HG02938 (cell line): Measurements from ENCODE around the gene ELK4.
A peak's percentile ranks its signal among the peaks of the same experiment; 100 is the strongest.

ENCODE experiments used
- ATAC-seq: cut with Tn5 transposase; IDR thresholded peaks from one replicate; pipeline ENCODE4 v1.9.1; 2021; ENCODE audit warnings: mild to moderate bottlenecking, moderate library complexity; ENCODE audit not compliant: unreplicated experiment

Gene ELK4, protein sequence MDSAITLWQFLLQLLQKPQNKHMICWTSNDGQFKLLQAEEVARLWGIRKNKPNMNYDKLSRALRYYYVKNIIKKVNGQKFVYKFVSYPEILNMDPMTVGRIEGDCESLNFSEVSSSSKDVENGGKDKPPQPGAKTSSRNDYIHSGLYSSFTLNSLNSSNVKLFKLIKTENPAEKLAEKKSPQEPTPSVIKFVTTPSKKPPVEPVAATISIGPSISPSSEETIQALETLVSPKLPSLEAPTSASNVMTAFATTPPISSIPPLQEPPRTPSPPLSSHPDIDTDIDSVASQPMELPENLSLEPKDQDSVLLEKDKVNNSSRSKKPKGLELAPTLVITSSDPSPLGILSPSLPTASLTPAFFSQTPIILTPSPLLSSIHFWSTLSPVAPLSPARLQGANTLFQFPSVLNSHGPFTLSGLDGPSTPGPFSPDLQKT

DNA sequence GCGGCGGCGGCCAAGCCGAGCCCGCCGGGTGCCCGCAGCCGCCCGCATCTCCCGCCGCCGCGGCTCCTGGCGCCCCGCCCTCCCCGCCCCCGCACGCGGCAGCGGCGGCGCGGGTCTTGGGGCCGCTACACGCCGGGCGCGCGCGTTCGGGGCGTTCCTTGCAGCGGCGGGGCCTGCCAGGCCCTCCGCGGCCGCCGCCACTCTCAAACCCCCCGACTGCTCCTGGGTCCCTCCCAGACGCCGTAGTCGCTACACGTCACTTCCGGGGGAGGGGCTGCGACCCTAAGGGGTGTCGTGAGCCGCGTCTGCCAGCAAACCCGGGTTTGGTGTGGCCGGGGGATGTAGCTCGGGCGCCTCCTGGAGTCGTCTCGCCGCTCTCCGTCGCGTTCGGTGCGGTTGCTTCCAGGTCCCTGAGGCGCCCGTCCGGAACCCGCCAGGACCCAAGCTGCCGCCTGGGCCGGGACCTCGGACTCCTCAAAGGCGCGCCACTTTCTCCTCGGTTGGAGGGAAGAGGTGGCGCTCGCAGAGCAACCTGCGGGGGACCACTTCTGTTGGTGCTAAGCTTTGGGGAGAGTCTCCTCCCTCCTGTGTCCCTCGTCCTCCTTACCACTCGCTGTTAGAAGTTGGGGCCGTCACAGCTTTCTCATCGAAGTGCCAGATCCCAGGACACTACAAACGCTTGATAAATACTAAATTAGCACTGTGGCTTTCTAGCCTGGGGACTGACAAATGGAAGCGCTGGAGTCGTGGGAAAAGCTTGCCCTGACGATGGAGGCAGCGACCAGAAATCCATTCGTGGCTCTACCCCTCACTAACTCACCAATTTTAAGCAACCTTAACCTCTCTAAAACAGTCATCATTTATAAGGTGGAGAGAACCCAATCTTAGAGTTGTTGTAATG, at the start of gene ELK4:
Gene ELK4 (minus strand): TSS at position 244 of the 901 bp plus-strand sequence. CDS start 8,129 bp downstream, outside the sequence.
- ATAC-seq, result peak; percentile 69

DNA sequence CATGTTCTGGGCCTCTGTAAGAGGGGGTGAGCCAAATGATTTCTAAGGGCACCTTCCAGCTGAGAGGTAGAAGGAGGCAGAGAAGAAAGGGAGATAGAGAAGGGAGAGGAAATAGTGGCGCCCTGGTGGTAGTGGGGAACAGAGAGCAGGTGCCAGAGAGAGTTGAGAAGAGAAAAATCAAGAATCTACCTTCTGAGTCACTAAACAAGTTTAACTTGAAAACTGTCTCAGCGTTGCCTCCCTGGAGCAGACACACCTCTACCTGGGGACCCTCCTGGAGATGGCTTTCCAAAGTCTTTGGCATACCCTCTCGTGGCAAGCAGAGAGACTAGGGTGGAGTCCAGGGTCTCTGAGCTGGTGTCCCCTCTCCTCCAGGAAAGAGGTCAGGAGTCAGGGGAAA, 49.6 kb upstream of the ELK4 start:
- ATAC-seq, result no peak

DNA sequence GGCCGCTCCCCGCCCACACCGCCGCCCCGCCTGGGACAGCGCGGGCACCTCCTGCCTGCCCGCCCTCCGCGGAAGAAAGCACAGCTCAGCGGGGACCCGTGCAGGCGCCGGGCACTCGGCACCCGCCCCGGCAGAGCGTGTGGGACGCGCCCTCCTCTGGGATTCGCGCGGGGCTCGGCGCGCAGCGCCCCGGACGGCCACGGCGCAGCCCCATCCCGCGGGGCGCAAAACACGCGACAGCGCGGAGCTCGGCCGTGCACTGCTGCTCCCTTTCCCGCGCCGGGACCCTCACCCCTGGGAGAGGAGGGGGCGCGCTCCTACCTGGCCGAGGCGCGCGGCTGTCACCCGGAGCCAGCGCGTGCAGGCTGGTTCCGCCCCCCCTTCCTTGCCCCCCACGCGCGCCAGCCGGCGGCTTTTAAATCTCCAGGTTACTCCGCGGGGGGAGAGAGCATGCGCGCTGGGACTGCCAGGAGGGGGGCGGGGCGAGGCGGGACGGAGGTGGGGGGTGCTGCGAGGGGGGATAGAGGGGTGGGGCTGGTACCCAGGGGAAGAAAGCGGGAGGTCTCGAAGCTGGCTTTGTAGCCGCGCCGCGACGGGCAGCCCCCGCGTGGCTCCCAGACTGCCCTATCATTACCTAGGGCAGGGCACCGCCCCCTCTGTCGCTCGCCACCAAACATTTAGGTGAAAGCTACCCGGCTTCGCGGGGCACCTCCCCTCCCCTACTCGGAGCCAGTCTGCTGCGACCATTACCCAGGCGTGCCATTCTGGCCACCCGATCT, 48.5 kb upstream of the ELK4 start, which contains the start of gene SLC45A3:
Gene SLC45A3 (minus strand): TSS at position 437 of the 779 bp plus-strand sequence. CDS start 15,853 bp downstream, outside the sequence.
- no peak for ATAC-seq

DNA sequence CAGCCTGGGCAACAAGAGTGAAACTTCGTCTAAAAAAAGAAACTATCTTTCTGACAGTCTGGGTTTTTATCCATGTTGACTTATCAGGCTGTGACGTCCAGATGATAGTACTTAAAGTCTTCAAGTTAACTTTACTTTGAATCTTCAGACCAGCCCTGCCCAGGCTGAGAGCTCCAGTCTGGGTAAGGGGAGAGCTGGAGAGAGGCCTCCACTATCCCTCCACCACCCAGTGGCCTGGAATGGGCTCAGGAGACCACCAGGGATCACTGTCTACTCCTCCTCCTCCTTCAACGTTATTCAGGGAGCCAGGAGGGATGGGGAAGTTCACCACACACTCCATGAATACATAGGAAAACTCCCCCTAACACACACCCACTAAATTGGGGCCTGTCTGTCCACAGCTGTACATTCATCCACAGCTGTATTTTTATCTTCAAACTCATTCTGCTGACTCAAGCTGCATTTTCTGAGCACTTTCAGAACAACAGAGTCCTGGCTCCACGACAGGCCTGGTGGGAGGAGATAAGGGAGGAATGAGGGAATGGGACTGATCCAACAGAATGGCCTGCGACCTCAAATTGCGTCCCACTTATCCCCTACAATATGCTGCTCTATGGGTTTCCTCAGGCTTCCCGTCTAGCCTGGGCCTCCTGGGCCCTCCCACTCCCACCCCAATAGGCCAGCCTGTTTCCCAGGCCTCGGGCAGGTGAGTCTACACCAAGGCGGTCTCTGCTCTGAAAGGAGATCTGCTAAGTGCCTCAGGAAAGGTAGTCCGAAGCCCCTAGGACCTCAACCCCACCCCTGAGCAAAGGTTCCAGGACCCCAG, 46.7 kb upstream of the ELK4 start:
- no peak for ATAC-seq

DNA sequence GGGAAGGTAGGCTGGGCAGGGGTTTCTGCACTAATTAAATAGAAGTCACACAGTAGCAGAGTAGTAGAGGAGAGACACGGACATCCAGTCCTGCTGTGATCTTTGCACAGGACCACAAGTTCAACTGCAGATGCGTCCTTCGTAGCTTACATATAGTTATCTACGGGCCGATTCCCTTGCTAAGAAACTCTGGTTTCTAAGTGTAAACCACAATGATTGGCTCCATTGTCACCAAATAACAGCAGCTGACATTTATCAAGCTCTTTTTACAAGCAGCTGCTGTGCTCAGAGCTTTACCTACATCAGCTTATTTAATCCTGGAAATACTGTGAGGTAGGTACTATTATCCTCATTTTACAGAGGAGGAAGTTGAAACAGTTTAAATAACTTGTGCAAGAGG, 45.4 kb upstream of the ELK4 start:
- ATAC-seq, result no peak

DNA sequence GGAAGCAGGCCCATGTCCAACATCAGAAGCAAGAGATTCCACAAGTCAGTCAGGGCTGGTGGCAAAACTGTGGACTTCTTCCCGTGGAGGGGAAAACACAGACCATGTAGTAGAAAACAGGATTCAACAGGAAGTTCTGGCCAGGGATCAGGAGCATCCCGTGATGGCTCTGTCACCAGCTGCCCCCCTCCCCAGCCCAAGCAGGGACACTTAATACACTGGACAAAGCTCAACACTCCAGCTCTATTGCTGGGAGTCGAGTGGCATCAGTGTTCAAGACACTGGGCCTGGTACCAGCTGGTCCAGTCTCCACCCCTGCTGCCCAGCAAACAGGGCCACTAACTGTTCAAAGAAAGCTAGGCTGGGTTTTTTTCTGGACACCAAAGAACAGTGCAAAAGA, 44.8 kb upstream of the ELK4 start:
- ATAC-seq, result no peak

DNA sequence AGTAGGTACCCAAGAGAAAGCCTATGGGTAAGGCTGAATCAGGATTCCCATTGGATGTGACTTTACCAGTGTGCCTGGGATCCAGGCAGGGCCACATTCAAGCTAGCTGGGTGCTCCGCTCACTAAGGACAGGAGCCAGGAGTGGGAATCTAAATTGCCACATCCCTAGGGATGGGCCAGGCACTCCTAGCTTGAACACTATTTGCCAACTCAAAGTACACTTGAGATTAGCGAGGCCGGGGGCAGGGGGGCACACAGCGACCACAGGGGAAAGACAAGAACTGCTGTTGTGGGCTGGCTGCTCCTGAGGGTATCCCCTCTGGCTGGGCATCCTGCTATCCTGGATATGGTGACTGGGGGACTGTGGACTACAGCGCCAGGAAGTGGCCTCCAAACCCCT, 44.2 kb upstream of the ELK4 start:
- ATAC-seq, result no peak

DNA sequence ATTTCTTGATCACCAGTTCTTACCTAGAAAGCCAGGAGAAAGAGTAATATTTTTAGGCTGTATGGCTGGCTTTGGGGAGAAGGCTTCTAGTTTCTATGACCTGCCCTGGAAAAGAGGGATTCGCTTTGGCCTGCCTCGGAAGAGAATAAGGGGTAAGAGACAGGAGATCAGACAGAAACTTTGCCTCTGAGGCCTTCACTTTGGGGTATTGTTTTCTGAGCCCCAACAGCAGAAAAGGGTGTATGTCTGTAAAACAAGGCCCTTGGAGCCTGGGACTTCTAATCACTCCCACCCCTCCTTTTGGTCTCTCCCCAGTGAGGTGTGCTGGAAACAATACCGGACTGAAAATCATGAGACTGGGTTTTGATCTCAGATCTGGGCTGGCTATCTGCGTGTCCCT, 43.4 kb upstream of the ELK4 start:
- ATAC-seq, result no peak

DNA sequence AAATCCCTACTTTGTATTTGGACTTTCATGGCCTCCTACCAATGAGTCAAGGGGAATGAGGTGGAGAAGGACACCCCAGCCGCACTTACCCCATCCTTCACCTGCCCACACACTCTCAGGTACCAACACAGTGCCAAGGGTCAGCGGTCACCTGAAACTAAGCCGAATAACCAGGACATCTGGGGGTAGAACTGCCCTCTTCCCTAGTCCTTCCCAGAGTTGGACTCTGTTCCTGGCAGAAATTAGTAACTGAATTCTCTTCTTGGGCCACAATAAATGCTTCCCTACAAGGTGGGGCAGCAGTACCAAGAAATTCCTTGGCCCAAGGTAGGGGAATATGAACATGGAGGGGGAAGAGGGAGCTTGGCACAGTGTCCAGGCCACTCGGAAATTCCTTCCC, 41.2 kb upstream of the ELK4 start:
- no peak for ATAC-seq

DNA sequence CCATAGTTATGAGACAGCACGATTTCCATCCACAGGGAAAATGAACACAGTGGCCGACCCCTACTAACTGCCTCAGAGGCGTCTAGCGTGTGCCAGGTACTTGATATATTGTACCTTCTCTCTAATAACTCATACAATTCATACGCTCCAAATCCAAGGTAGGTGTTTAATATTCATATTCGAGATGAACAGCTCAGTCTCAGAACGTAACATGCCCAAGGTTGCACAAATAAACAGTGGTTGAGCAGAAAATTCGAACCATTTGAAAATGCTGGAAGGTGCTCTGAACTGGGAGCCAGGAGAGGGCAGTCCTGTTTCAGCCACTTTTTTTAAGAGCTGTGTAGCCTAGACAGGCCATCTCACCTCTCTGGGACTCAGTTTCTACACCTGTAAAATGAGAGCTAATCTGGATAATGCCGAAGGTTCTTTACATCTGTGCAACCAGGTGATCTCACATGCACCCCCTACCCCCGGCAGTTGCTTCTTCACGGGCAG, 40.6 kb upstream of the ELK4 start:
- no peak for ATAC-seq

DNA sequence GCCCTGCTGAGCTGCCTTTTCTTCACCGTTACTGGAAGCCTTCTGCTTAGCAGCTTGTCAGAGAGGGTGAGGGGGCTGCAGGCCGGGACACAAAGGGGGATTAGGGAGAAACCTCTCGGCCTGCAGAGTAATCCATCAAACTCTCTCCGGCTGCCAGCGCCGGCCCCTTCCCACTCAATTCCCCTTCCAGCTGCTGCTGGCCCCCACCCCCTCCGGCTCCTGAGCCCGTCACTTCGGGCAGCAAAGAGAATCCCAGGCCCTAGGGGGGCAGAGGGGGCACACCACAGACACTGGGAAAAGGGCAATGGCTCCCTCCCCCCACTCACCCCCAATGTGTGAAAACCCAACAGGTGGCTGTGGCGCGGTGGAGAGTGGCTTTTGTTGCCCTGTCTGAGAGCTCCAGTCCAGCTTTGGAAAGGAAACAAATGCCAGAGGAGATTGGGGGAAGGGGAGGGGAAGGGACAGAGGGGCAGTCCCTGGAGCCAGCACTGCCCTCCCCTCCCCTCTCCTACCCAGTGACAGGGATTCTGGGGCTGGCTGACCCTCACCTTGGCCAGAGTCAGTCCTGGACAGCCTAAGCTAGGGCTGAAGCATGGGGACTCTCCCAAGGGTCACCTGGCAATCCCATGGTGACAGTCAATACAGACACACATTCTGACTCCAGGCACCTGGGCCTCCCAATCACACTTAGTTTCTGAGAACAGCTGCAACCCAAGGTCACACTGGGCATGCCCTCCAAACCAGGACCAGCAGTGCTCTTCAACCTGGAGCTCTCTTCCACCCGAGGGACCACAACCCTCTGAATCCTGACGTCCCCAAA, 39.0 kb upstream of the ELK4 start:
- no peak for ATAC-seq

DNA sequence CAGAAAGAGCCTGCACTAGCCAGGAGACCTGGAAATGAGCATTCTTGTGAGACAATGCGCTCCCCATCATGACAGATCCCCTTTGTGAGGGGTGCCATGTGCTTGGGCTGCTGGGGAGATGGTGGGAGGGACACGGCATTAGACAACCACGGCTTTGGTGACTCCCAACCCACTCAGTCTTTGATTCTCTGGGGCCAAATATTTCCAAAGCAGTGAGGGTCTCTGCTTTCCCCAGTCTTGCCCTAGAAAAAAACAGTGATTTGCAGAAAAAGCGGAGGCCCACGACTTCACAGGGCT, 38.3 kb upstream of the ELK4 start:
- ATAC-seq, result no peak

DNA sequence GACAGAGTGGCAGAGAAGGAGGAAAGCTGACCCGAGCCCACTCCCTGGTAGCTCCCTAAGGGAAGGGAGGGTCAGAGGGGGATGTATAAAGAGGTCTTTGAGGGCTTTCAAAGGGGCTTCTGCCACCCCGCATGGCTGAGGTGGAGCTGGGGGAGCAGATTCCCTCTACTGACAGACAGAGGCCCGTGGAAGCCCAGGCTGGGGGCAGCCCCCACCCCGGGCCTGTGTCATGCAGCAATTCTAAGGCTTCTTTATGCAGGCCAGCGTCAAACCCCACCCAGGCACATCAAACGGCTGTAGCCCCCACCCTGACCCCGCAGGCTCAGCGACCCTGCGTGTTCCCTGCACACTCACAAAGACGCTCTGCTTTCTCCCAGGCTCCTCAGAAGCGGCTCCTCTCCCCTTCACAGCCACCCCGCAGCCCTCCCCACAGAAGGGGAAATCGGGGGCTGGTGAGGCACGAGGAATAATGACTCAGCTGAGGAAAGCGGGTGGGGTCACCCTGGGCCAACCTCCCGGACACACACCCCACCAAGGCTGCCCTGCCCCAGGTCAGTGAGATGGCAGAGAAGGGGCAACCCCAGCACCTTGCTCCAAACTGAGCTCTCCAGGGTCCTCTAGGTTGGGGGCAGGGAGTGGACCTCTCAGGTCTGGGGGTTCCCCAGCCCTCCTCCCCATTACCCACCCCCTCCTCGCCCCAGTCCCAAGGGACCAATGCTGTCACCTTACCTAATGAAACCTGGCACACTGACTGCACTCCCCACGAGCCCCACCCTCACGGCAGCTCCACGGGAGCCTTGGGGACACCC, 37.7 kb upstream of the ELK4 start:
- peak; percentile 38 for ATAC-seq

DNA sequence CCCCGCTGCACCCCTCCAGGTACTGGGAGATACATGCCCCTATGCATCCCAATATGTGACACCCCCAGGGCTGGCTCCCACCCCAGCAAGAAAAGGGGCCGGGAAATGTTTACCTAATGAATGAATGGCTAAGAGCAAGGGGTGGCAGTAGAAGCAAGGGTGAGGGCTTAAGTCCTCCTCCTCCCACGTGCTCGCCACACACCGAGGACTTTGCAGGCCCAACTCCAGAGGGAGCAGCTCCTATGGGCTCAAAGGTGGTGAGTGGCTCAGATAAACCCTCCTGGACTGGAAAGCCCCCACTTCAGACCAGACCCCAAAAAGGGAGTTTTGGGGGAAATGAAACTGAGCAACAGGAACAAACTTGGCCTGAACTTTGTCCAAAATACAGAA, 37.1 kb upstream of the ELK4 start:
- ATAC-seq, result peak; percentile 35

DNA sequence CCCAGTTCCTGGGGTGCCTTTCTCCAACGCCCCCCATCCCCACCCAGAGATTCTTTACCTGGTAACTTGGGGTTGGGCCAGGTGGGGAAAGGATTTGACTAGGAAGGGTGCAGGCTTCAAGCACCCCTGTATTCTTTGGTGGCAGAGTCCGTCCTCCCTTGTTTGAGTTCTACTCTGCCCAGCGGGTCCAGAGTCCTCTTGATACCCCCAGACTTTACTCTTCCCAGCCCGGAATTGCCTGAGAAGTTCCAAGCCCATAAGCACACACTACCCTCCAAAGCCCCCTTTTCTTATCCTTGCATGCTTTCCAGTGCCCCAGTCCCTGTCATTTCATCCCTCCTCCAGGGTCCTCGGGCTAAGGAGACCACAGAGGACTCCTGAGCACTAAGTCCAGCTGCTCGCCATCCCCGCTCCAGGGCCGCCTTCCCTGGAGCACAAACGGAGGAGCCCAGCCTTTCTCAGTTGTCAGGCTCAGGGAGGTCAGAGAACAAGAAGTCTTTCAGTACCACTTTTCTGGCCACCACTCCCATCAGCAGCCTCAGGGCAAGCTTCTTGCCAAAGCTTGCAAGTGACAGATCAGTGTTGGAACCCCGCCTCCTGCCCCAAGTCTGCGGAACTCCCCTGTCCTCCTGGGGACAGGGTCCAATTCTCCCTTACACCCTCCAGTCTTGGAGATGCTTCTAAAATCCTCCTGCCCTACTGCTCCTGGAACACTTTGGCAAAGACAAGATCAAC, 36.3 kb upstream of the ELK4 start:
- ATAC-seq, result no peak

DNA sequence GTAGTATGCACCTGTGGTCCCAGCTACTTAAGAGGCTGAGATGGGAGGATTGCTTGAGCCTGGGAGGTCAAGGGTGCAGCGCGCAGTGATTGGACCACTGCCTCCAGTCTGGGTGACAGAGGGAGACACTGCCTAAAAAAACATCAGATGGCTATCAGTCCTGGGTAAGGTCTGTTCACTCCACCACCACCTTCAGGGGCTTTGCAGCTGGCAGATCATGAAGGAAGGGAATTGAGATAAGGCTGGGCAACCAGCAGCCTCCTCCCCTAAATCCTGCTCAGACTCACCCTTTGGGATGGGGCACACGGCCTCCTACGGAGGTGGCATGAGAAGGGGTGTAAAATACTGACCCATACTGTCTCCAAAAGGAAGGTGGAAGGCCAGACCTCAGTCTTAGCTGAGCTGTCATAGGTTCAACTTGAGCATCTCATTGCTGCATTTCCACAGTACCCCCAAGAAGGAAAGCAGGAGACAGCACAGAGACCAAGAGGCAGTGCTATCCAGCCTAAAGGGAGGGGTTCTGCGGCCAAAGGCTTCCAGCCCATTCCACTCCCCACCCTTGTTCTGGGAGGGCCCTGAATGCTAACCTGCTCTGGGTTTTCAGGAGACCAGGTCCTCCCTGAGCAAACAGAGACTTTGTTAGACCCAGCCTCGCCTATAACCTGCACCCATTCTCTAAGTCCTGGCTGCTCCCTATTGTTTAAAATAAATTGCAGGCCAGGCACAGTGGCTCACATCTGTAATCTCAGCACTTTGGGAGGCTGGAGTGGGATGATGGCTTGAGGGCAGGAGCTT, 34.8 kb upstream of the ELK4 start:
- no peak for ATAC-seq
